K562 (cell line): ENCODE measurements around the gene STON2. TPM values are rescaled to one million over a fixed set of nuclear protein-coding genes. Genes with fewer than 3 reads are reported as not detected.

ENCODE experiments used
- EGR1 ChIP-seq: fragments of 450-650 bp; conservative IDR thresholded peaks from 2 replicates; pipeline ENCODE4 v1.6.1; 2017; ENCODE audit warnings: mild to moderate bottlenecking
- HDAC1 ChIP-seq, 2 experiments: fragments of 450-650 bp; IDR thresholded peaks; 2 replicates each; pipeline ENCODE4 v1.6.1; 2016 to 2017; ENCODE audit warnings: inconsistent platforms in 1 of 2, mild to moderate bottlenecking in 1 of 2, moderate library complexity in 1 of 2
- HEY1 ChIP-seq: fragments of 250-450 bp; sonication (Bioruptor Pico); IDR thresholded peaks from 2 replicates; pipeline ENCODE4 v1.5.0; 2020; ENCODE audit warnings: mild to moderate bottlenecking, moderate library complexity, borderline replicate concordance
- MEF2D ChIP-seq: conservative IDR thresholded peaks from 2 replicates; pipeline ENCODE4 v1.6.1; 2016; ENCODE audit warnings: low read depth, missing genetic modification characterization, missing compliant biosample characterization
- PPARD ChIP-seq: fragments of 250-450 bp; sonication (Bioruptor Pico); IDR thresholded peaks from 2 replicates; pipeline ENCODE4 v1.8.0; 2022; ENCODE audit warnings: inconsistent platforms, mild to moderate bottlenecking, moderate library complexity
- SMARCB1 ChIP-seq: IDR thresholded peaks from 2 replicates; pipeline ENCODE4 v1.6.1; 2011; ENCODE audit warnings: improper control_type of control experiment, low read depth; ENCODE audit not compliant: insufficient read length
- THAP12 ChIP-seq: fragments of 250-450 bp; sonication (Bioruptor Pico); IDR thresholded peaks from 2 replicates; pipeline ENCODE4 v1.9.0; 2021; ENCODE audit warnings: mild to moderate bottlenecking, inconsistent platforms
- ZHX1 ChIP-seq: fragments of 150-350 bp; conservative IDR thresholded peaks from 2 replicates; pipeline ENCODE4 v1.6.1; 2014; ENCODE audit warnings: low read length
- ZNF644 ChIP-seq: fragments of 200-800 bp; sonication (Bioruptor generic); IDR thresholded peaks from 2 replicates; pipeline ENCODE4 v1.6.1; 2016; ENCODE audit warnings: low read depth, missing genetic modification characterization, missing compliant biosample characterization
- ZNF77 ChIP-seq: fragments of 250-450 bp; sonication (Bioruptor Pico); IDR thresholded peaks from 2 replicates; pipeline ENCODE4 v1.5.0; 2020
- polyA plus RNA-seq, 8 experiments: library from polyadenylated mRNA; depleted of rRNA in 4 of 8; stranded (reverse) in 5 of 8; unstranded in 3 of 8; fragments of >200 nt; fragmentation: Nextera tagmentation in 2 of 8; fragmentation: Illumina TruSeq in 1 of 8; extraction: Ambion mirVana in 2 of 8; extraction: Trizol in 1 of 8; gene quantifications; 2 replicates each; pipeline versions ENCODE4 v1.2.1 to v1.2.3, GENCODE V29; 2011 to 2014; ENCODE audit warnings: inconsistent platforms in 1 of 8, missing spikeins in 1 of 8
- total RNA-seq, 7 experiments: library from RNA; depleted of rRNA in 6 of 7; stranded (reverse); fragments of >200 nt in 6 of 7; fragmentation: Illumina TruSeq in 2 of 7; extraction: Trizol in 2 of 7; gene quantifications; 2 replicates each; pipeline versions ENCODE4 v1.2.1 to v1.2.3, GENCODE V29; 2011 to 2021; ENCODE audit warnings: low replicate concordance in 1 of 7
- TF ChIP-seq, protein P1 (sequence below): fragments of 450-650 bp; formaldehyde crosslinking; IDR thresholded peaks from 2 replicates; pipeline ENCODE4 v1.4.0; 2022; ENCODE audit warnings: missing genetic modification characterization
- TF ChIP-seq, protein P2 (sequence below): fragments of 250-450 bp; sonication (Bioruptor Pico); IDR thresholded peaks from 2 replicates; pipeline ENCODE4 v1.5.0; 2021

STON2 gene
- total and polyA plus RNA-seq, 9 of the 15 experiments (the other 6 are each of a cell fraction or from before 2014, with no cell fraction given): 7.8 to 99.3 (median 53.5) TPM

GRCh38 chr14:81231540-81231939, 168.6 kb downstream of the STON2 start (continued):
- TF ChIP-seq THAP12 (CRISPR knock-in tag): no peak
- no peak for TF ChIP-seq ZHX1
- no peak for TF ChIP-seq SMARCB1
- no peak for TF ChIP-seq HDAC1 (IDR thresholded peaks at IDR 0.05)
- TF ChIP-seq, protein P1, sequence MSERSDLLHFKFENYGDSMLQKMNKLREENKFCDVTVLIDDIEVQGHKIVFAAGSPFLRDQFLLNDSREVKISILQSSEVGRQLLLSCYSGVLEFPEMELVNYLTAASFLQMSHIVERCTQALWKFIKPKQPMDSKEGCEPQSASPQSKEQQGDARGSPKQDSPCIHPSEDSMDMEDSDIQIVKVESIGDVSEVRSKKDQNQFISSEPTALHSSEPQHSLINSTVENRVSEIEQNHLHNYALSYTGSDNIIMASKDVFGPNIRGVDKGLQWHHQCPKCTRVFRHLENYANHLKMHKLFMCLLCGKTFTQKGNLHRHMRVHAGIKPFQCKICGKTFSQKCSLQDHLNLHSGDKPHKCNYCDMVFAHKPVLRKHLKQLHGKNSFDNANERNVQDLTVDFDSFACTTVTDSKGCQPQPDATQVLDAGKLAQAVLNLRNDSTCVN: no peak
- no peak for TF ChIP-seq PPARD (CRISPR knock-in tag)
- TF ChIP-seq, protein P2, sequence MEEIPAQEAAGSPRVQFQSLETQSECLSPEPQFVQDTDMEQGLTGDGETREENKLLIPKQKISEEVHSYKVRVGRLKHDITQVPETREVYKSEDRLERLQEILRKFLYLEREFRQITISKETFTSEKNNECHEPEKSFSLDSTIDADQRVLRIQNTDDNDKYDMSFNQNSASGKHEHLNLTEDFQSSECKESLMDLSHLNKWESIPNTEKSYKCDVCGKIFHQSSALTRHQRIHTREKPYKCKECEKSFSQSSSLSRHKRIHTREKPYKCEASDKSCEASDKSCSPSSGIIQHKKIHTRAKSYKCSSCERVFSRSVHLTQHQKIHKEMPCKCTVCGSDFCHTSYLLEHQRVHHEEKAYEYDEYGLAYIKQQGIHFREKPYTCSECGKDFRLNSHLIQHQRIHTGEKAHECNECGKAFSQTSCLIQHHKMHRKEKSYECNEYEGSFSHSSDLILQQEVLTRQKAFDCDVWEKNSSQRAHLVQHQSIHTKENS (CRISPR knock-in tag): no peak
- no peak for TF ChIP-seq ZNF644
- no peak for TF ChIP-seq MEF2D (tag)
- TF ChIP-seq HEY1 (CRISPR knock-in tag): no peak
- no peak for TF ChIP-seq ZNF77 (CRISPR knock-in tag)
- no peak for TF ChIP-seq EGR1
